ENCODE data around the gene CCL15. TPM values are rescaled to one million over a fixed set of nuclear protein-coding genes. Genes with fewer than 3 reads are reported as not detected.

CCL15 gene
- total and polyA plus RNA-seq, 4 experiments from 2014 or later, result not detected

DNA sequence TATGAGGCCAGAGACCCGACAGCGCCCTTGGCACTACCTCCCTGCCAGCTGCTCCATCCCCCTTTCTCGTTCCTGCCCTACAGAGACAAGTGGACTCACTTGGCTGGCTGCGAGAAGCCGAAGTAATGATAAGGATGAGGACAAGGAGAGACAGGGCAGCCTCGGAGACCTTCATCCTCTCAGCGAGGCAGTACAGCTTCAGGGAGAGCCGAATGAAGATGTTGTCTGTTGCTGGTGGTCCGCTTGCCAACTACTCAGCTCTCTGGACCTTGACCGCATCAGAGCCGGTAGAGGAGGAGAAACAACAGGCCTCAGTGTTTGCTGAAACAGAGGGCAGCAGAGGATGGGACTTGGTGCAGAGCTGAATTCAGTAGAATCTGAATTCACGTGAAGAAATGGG is 20.1 kb downstream of the CCL15 start, which contains the start of gene CCL16:
TSS of gene CCL16 (minus strand) at position 252 of the 400 bp plus-strand sequence. CDS start at position 175, 77 bp downstream.
- DNase-seq, result no peak
- POLR2A ChIA-PET (ENCODE audit: partially characterized antibody), result no interaction called here
- Mint-ChIP-seq H3K4me1 (no peaks in the 10 kb centered on the region), H3K4me3 (no peak within 1 kb of the TSS), H3K9me3 (peaks cover 0 to 1% (median 0%) of the 10 kb centered on the region in 8 donors), H3K27me3 (peaks cover 0 to 2% of the 10 kb centered on the region in 2 donors), H3K36me3 (no peaks in the 10 kb centered on the region), H3K27ac (peak within 1 kb of the TSS in 2 of 7 donors; percentile 20 to 51)
- intact Hi-C loops (cut with micrococcal nuclease), result no loop called here
- H3K4me1 ChIP-seq (ENCODE audit: insufficient read depth, low read length), result no peaks in the 10 kb centered on the region
- no peak within 1 kb of the TSS for H3K27ac ChIP-seq (ENCODE audit: low read depth, low read length)
- no peaks in the 10 kb centered on the region for H3K36me3 ChIP-seq (ENCODE audit: insufficient read depth, low read length)
- H3K27me3 ChIP-seq (ENCODE audit: insufficient read depth, low read length), result no peaks in the 10 kb centered on the region
- CTCF ChIA-PET (ENCODE audit: partially characterized antibody), result interaction anchor here (1.4 kb wide), 1 partner anchor 64 kb away, joined by 3 read pairs; no protein-coding TSS in a partner anchor
- H3K9me3 ChIP-seq (ENCODE audit: control insufficient read depth in 1 of 2, low read length in 2 of 2), result no peaks in the 10 kb centered on the region
- H3K4me3 ChIP-seq (ENCODE audit: low read length in 2 of 2), result no peak within 1 kb of the TSS

DNA sequence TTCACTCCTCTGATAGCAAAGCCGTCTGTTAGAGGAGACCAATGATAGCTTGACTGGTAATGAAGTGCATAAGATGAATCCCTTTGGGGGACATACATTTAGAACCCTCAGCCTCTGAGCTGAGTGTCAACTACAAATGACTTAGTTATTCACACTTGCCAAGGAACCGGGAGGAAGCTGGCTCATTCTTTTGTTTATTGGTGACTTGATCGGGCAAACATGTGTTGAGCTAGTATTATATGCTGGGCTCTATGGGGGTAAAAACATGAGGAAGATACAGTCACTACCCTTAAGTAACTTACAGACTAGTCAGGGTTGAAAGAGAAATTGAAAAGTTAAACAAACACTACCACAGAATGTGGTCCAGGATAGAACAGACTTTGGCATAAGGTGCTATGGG is 23.0 kb downstream of the CCL15 start:
- Histone ChIP-seq H3K27ac (ENCODE audit: low read depth, low read length) (no peak overlapping the region), H3K9me3 (ENCODE audit: control insufficient read depth in 1 of 2, low read length in 2 of 2) (no peaks in the 10 kb centered on the region), H3K4me1 (ENCODE audit: insufficient read depth, low read length) (no peaks in the 10 kb centered on the region), H3K4me3 (ENCODE audit: low read length in 2 of 2) (no peak overlapping the region), H3K27me3 (ENCODE audit: insufficient read depth, low read length) (no peaks in the 10 kb centered on the region), H3K36me3 (ENCODE audit: insufficient read depth, low read length) (no peaks in the 10 kb centered on the region)
- Mint-ChIP-seq H3K36me3 (no peaks in the 10 kb centered on the region), H3K4me3 (no peak overlapping the region), H3K9me3 (peaks cover 0 to 1% (median 0%) of the 10 kb centered on the region in 8 donors), H3K4me1 (peaks cover 0 to 1% (median 0%) of the 10 kb centered on the region in 4 donors), H3K27ac (no peak overlapping the region), H3K27me3 (no peaks in the 10 kb centered on the region)
- DNase-seq, result no peak
- POLR2A ChIA-PET (ENCODE audit: partially characterized antibody), result no interaction called here
- intact Hi-C loops (cut with micrococcal nuclease), result no loop called here
- CTCF ChIA-PET (ENCODE audit: partially characterized antibody), result interaction anchor here (0.7 to 2.0 kb wide), 5 partner anchors 9 to 214 kb away, joined by 3 to 10 read pairs (median 5); no protein-coding TSS in a partner anchor

DNA sequence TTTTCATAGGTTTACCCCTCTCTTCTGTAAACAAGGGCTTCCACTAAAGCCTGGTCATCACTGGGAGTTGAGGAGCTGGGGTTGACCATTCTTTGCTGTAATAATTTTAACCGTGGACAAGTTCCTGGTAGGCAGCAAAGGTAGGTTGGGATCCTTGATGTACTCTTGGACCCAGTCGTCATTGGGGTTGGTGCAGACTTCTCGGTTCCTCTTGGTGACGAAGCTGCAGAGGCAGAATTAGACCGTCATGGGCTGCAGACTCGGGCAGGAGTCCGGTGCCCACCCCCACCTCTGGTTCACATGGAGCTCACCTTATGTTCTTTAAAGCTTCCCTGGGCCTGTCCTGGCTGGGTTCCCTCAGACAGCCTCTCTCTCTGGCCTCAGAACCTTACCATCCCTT is 23.8 kb downstream of the CCL15 start:
- Mint-ChIP-seq H3K36me3 (no peaks in the 10 kb centered on the region), H3K27ac (no peak overlapping the region), H3K27me3 (no peaks in the 10 kb centered on the region), H3K9me3 (peaks cover 0 to 1% (median 0%) of the 10 kb centered on the region in 8 donors), H3K4me1 (peaks cover 0 to 1% (median 0%) of the 10 kb centered on the region in 4 donors), H3K4me3 (no peak overlapping the region)
- Histone ChIP-seq H3K27me3 (ENCODE audit: insufficient read depth, low read length) (no peaks in the 10 kb centered on the region), H3K4me3 (ENCODE audit: low read length in 2 of 2) (no peak overlapping the region), H3K27ac (ENCODE audit: low read depth, low read length) (no peak overlapping the region), H3K9me3 (ENCODE audit: control insufficient read depth in 1 of 2, low read length in 2 of 2) (no peaks in the 10 kb centered on the region), H3K4me1 (ENCODE audit: insufficient read depth, low read length) (no peaks in the 10 kb centered on the region), H3K36me3 (ENCODE audit: insufficient read depth, low read length) (no peaks in the 10 kb centered on the region)
- POLR2A ChIA-PET (ENCODE audit: partially characterized antibody), result no interaction called here
- intact Hi-C loops (cut with micrococcal nuclease), result no loop called here
- no peak for DNase-seq
- CTCF ChIA-PET (ENCODE audit: partially characterized antibody), result interaction anchor here (1.3 to 2.0 kb wide), 4 partner anchors 8 to 505 kb away, joined by 5 to 10 read pairs (median 6); no protein-coding TSS in a partner anchor

DNA sequence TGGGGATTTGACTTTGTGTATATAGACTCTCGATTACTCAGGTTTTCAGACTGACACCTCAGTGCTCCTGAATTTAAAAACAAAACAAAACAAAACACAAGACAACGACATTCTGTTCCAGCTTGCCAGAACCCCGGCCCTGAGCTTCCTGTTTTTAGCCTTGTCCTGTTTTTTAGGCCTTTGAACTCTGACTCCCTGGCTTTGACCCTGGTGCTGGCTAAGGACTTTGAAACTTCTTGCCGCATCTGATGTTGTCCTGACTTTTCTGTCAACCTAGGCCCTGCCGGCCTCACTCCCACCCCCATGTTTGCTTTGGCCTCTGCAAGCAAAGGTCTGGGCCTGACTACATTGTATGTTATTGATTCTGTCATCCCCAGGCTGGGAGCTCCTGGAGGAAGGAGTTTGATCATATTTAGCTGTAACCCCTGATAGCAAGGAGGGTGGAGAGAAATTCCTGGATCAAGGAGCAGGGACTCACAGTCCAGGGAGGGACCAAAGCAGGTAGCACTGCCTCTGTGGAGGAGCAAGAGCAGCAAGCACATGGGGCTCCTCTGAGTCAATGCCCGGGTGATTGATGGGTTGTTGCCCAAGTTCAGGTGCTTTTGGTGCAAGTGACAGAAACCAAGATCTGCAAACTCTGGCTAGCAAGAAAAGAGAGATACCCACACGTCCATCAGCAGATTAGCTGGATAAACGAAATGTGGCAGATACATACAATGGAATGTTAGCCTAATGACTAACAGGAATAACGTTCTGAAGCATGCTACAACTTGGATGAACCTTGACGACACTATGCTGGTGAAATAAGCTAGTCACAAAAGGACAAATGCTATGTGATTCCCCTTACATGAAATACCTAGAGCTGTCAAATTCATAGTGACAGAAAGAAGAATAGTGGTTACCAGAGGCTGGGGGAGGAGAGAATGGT is 27.8 kb downstream of the CCL15 start:
- POLR2A ChIA-PET (ENCODE audit: partially characterized antibody), result no interaction called here
- Mint-ChIP-seq H3K9me3 (no peaks in the 10 kb centered on the region), H3K27me3 (peaks cover 0 to 4% of the 10 kb centered on the region in 2 donors), H3K36me3 (no peaks in the 10 kb centered on the region), H3K4me1 (peaks cover 0 to 3% (median under 1%) of the 10 kb centered on the region in 4 donors), H3K27ac (peak overlapping the region in 3 of 7 donors; percentile 14 to 49 (median 48)), H3K4me3 (no peak overlapping the region)
- intact Hi-C loops (cut with micrococcal nuclease), result no loop called here
- no peak for DNase-seq
- Histone ChIP-seq H3K4me1 (ENCODE audit: insufficient read depth, low read length) (no peaks in the 10 kb centered on the region), H3K27ac (ENCODE audit: low read depth, low read length) (no peak overlapping the region), H3K4me3 (ENCODE audit: low read length in 2 of 2) (no peak overlapping the region), H3K27me3 (ENCODE audit: insufficient read depth, low read length) (no peaks in the 10 kb centered on the region), H3K36me3 (ENCODE audit: insufficient read depth, low read length) (no peaks in the 10 kb centered on the region), H3K9me3 (ENCODE audit: control insufficient read depth in 1 of 2, low read length in 2 of 2) (no peaks in the 10 kb centered on the region)
- CTCF ChIA-PET (ENCODE audit: partially characterized antibody), result interaction anchor here (0.8 to 1.0 kb wide), 2 partner anchors 83 to 209 kb away, joined by 3 read pairs; no protein-coding TSS in a partner anchor

DNA sequence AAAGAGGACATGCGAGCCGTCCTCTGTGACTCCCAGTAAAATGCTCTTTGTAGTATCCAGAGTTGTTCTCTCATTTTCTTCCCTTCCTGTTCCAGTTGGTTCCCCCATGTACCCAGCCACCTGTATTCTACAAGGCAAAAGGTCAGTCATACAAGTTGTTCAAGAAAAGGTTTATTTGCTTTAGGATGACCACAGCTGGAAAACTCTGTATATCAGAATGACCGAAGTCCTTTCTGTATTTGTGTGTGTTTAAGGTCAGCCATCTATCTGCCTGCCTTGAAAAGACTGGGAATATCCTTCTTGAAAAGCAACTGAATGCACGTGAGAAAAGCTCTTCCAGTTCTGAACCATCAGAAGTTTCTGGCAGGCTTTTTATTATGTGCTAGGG is 28.4 kb downstream of the CCL15 start:
- POLR2A ChIA-PET (ENCODE audit: partially characterized antibody), result no interaction called here
- Histone ChIP-seq H3K36me3 (ENCODE audit: insufficient read depth, low read length) (no peaks in the 10 kb centered on the region), H3K9me3 (ENCODE audit: control insufficient read depth in 1 of 2, low read length in 2 of 2) (no peaks in the 10 kb centered on the region), H3K27ac (ENCODE audit: low read depth, low read length) (no peak overlapping the region), H3K27me3 (ENCODE audit: insufficient read depth, low read length) (no peaks in the 10 kb centered on the region), H3K4me3 (ENCODE audit: low read length in 2 of 2) (no peak overlapping the region), H3K4me1 (ENCODE audit: insufficient read depth, low read length) (no peaks in the 10 kb centered on the region)
- intact Hi-C loops (cut with micrococcal nuclease), result no loop called here
- Mint-ChIP-seq H3K27me3 (peaks cover 0 to 4% of the 10 kb centered on the region in 2 donors), H3K4me1 (peaks cover 0 to 3% (median under 1%) of the 10 kb centered on the region in 4 donors), H3K27ac (no peak overlapping the region), H3K36me3 (no peaks in the 10 kb centered on the region), H3K9me3 (peaks cover 0 to 1% (median 0%) of the 10 kb centered on the region in 8 donors), H3K4me3 (no peak overlapping the region)
- DNase-seq, result no peak
- CTCF ChIA-PET (ENCODE audit: partially characterized antibody), result interaction anchor here (0.8 to 2.1 kb wide), 2 partner anchors 176 to 209 kb away, joined by 3 to 10 read pairs; no protein-coding TSS in a partner anchor

DNA sequence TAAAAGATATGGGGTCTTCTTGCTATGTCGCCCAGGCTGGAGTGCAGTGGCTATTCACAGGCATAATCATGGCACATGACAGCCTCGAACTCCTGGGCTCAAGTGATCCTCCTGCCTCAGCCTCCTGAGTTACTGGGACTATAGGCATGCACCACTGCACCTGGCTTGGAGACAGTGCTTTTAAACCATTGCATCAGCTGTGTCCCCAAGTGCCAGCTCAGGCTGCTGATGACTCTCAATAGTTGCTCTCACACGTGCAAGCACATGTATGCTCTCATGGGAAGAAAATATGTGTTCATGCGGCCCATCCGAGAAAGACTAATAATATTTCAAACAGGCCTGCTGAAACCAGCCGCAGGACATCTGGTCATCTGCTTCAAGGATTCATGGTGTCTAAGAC is 28.8 kb downstream of the CCL15 start:
- DNase-seq, result no peak
- Histone ChIP-seq H3K27me3 (ENCODE audit: insufficient read depth, low read length) (no peaks in the 10 kb centered on the region), H3K4me3 (ENCODE audit: low read length in 2 of 2) (no peak overlapping the region), H3K4me1 (ENCODE audit: insufficient read depth, low read length) (no peaks in the 10 kb centered on the region), H3K36me3 (ENCODE audit: insufficient read depth, low read length) (no peaks in the 10 kb centered on the region), H3K27ac (ENCODE audit: low read depth, low read length) (no peak overlapping the region), H3K9me3 (ENCODE audit: control insufficient read depth in 1 of 2, low read length in 2 of 2) (no peaks in the 10 kb centered on the region)
- Mint-ChIP-seq H3K27ac (no peak overlapping the region), H3K4me1 (peaks cover 0 to 3% (median under 1%) of the 10 kb centered on the region in 4 donors), H3K9me3 (peaks cover 0 to 2% (median 0%) of the 10 kb centered on the region in 8 donors), H3K4me3 (no peak overlapping the region), H3K27me3 (peaks cover 0 to 4% of the 10 kb centered on the region in 2 donors), H3K36me3 (no peaks in the 10 kb centered on the region)
- ChIA-PET CTCF (ENCODE audit: partially characterized antibody) (interaction anchor here (1.4 to 2.1 kb wide), 2 partner anchors 24 to 177 kb away, joined by 3 to 10 read pairs; no protein-coding TSS in a partner anchor), POLR2A (ENCODE audit: partially characterized antibody) (no interaction called here)
- intact Hi-C loops (cut with micrococcal nuclease), result no loop called here

DNA sequence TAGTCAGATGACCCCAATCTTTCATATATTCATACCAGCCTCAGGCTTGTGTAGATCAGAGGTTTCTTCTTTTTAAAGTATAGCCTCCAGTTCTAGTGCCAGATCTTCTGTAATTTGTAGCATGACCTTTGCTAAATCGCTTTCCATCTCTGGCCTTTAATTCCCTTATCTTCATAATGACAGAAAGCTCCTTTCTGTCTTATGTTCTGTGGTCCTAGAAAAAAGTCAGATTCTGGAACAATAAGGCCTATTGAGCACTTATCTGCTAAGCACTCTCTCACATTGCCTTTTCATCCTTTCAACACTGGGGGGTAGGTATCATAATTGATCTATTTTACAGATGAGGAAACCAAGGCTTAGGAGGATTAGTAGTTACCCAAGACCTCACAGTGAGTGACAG is 29.3 kb downstream of the CCL15 start:
- no peak overlapping the region for H3K27ac Mint-ChIP-seq
- H3K9me3 ChIP-seq (ENCODE audit: control insufficient read depth in 1 of 2, low read length in 2 of 2), result no peaks in the 10 kb centered on the region
- CTCF ChIA-PET (ENCODE audit: partially characterized antibody), result interaction anchor here (1.4 to 2.1 kb wide), 2 partner anchors 24 to 177 kb away, joined by 3 to 10 read pairs; no protein-coding TSS in a partner anchor
- H3K4me3 Mint-ChIP-seq, result no peak overlapping the region
- H3K4me1 Mint-ChIP-seq, result peaks cover 0 to 3% (median under 1%) of the 10 kb centered on the region in 4 donors
- H3K36me3 ChIP-seq (ENCODE audit: insufficient read depth, low read length), result no peaks in the 10 kb centered on the region
- H3K27ac ChIP-seq (ENCODE audit: low read depth, low read length), result no peak overlapping the region
- peaks cover 0 to 4% of the 10 kb centered on the region in 2 donors for H3K27me3 Mint-ChIP-seq
- no peaks in the 10 kb centered on the region for H3K36me3 Mint-ChIP-seq
- POLR2A ChIA-PET (ENCODE audit: partially characterized antibody), result no interaction called here
- intact Hi-C loops (cut with micrococcal nuclease), result no loop called here
- H3K27me3 ChIP-seq (ENCODE audit: insufficient read depth, low read length), result no peaks in the 10 kb centered on the region
- DNase-seq, result no peak
- no peak overlapping the region for H3K4me3 ChIP-seq (ENCODE audit: low read length in 2 of 2)
- H3K4me1 ChIP-seq (ENCODE audit: insufficient read depth, low read length), result no peaks in the 10 kb centered on the region
- peaks cover 0 to 2% (median 0%) of the 10 kb centered on the region in 8 donors for H3K9me3 Mint-ChIP-seq

Data from CD4-positive, alpha-beta memory T cell (primary cell).